Upper lobe of left lung (tissue), 6 donors: ENCODE results near the gene TBC1D14. TPM values are rescaled to one million over a fixed set of nuclear protein-coding genes. Genes with fewer than 3 reads are reported as not detected.

Experiments used
- ATAC-seq, 2 donors: fragments of 200-7000 bp; cut with Tn5 transposase; one replicate each; pipeline ENCODE4 v1.9.1; 2022; ENCODE audit warnings: mild to moderate bottlenecking in 2 of 2, moderate library complexity in 2 of 2; ENCODE audit not compliant: low FRiP score in 2 of 2
- DNase-seq, 2 donors: peaks; one replicate each; pipeline ENCODE4 v3.0.0-alpha.2; 2019 to 2020
- H3K27ac ChIP-seq, 4 donors: fragments of 200-600 bp; sonication (generic); one replicate each; pipeline ENCODE4 v1.5.1; 2016 to 2019
- H3K27me3 ChIP-seq, 4 donors: fragments of 200-600 bp; sonication (generic); one replicate each; pipeline ENCODE4 v1.5.1; 2017 to 2019
- H3K36me3 ChIP-seq, 4 donors: fragments of 200-600 bp; sonication (generic); one replicate each; pipeline ENCODE4 v1.5.1; 2016 to 2019
- H3K4me1 ChIP-seq, 4 donors: fragments of 200-600 bp; sonication (generic); one replicate each; pipeline ENCODE4 v1.5.1; 2018 to 2019
- H3K4me3 ChIP-seq, 4 donors: fragments of 200-600 bp; sonication (generic); one replicate each; pipeline ENCODE4 v1.5.1; 2017 to 2019; ENCODE audit warnings: mild to moderate bottlenecking in 2 of 4, moderate library complexity in 1 of 4
- H3K9me3 ChIP-seq, 4 donors: fragments of 200-600 bp; sonication (generic); one replicate each; pipeline ENCODE4 v1.5.1; 2018 to 2019
- CTCF ChIP-seq, 6 experiments: fragments of 450-650 bp in 4 of 6; fragments of 200-600 bp in 2 of 6; sonication (generic) in 2 of 6; IDR thresholded peaks; one replicate each; pipeline ENCODE4 v1.5.1; 2016 to 2019; ENCODE audit warnings: antibody characterized with exemption in 6 of 6
- EP300 ChIP-seq, 4 donors: sonication (generic); formaldehyde crosslinking; IDR thresholded peaks; one replicate each; pipeline ENCODE4 v1.5.1; 2017; ENCODE audit warnings: antibody characterized with exemption in 4 of 4, control low read depth in 2 of 4
- POLR2A ChIP-seq, 4 donors: fragments of 450-650 bp; IDR thresholded peaks; one replicate each; pipeline ENCODE4 v1.5.1; 2016 to 2017; ENCODE audit warnings: antibody characterized with exemption in 4 of 4, mild to moderate bottlenecking in 2 of 4
- POLR2AphosphoS5 ChIP-seq, 2 donors: sonication (generic); formaldehyde crosslinking; IDR thresholded peaks; one replicate each; pipeline ENCODE4 v1.5.1; 2017; ENCODE audit warnings: antibody characterized with exemption in 2 of 2
- WGBS, 2 donors: methylation state at CpG; one replicate each; pipeline ENCODE4 v1.1.5; 2017 to 2018; 5-methylcytosine and 5-hydroxymethylcytosine counted together
- total RNA-seq, 6 donors: library from RNA; depleted of rRNA in 4 of 6; stranded (reverse); fragments of >200 nt in 4 of 6; gene quantifications; one replicate each; pipeline versions ENCODE4 v1.1.0 to v1.2.1, GENCODE V29; 2016 to 2021
- donor health status: DM: no; HTN: no; CAD: no; lungs with moderate emphysema.
- donor health status: DM: no; HTN: yes; CAD: no; lungs with severe emphysema.

The TBC1D14 gene
- total RNA-seq, 6 donors from 2014 or later, result 47.7 to 61.8 (median 57.8) TPM

DNA sequence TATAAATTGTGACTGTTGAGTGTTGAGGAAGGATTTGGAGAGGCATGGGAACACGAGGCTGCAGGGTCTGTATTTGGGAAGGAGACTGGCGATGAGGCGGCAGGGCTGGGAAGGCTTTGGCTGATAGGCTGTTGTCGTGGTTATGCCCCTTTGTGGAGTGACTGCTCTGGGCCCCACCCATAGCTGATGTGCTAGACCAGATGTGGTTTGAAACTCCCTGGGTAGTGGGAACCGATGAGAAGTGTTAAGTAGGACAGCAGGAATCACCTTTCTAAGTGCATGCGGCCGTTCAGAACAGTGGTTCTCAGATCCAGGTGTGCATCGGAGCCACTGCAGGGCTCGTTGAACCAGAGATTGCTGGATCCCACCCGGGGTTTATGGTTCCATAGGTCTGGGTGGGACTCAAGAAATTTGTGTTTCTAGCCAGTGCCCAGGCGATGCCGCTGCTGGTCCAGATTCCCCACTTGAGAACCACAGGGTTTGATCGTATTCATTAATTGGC lies 42.3 kb downstream of the TBC1D14 start:
- Histone ChIP-seq H3K27me3 (no peaks in the 10 kb centered on the region), H3K36me3 (no peaks in the 10 kb centered on the region), H3K4me3 (no peak overlapping the region), H3K9me3 (no peaks in the 10 kb centered on the region), H3K4me1 (peaks cover 5 to 35% (median 26%) of the 10 kb centered on the region in 4 donors), H3K27ac (no peak overlapping the region)
- DNase-seq (no peak), ATAC-seq (no peak)
- no peak for TF ChIP-seq EP300 (IDR thresholded peaks at IDR 0.05)
- 81 to 88% methylated on average over 7 to 13 of the region's 13 CpGs for WGBS, 2 donors

DNA sequence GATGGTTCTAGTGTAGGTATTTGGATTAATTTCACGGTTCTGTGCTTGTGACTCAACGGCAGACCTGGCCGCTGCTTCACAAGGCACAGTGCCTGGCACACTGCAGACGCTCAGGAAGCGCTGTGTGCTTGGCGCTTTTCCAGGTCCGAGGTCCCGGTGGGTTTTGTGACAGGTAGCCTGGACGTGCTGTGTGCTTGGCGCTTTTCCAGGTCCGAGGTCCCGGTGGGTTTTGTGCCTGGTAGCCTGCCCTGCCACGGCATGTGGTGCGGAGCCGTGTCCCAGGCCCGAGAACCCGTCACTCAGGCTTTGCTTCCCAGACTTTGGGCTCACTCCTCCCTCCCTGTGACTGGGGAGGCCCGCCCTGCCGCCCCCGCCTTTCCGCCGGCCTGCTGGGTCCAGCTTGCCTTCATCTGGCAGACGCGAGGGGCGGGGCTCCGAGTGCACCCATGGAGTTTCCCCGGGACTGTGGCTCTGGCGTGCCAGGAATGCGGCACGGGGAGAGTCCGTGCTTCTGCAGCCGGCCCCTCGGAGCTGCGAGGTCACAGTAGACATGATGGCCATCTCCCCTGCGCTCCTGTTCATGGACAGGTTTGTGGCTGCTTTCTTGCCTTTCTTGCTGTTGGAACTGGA lies 44.2 kb downstream of the TBC1D14 start:
- peak; percentile 31 to 92 for ATAC-seq
- Histone ChIP-seq H3K4me3 (peak overlapping the region in 2 of 4 donors; percentile 8 to 18), H3K9me3 (no peaks in the 10 kb centered on the region), H3K4me1 (peaks cover 5 to 37% (median 27%) of the 10 kb centered on the region in 4 donors), H3K27ac (peak overlapping the region in 2 of 4 donors; percentile 68 to 74), H3K27me3 (no peaks in the 10 kb centered on the region), H3K36me3 (no peaks in the 10 kb centered on the region)
- DNase-seq, result peak; percentile 78 to 91
- WGBS, 2 donors, result 39 to 63% methylated on average over 9 to 35 of the region's 35 CpGs
- TF ChIP-seq CTCF (IDR thresholded peaks at IDR 0.05) (no peak), EP300 (IDR thresholded peaks at IDR 0.05) (no peak), POLR2AphosphoS5 (IDR thresholded peaks at IDR 0.05) (no peak), POLR2A (IDR thresholded peaks at IDR 0.05) (no peak)

- H3K27ac ChIP-seq, result peak overlapping the region; percentile 57 to 74 (median 66)
- peak in 2 of 4 donors; percentile 6 to 69 for TF ChIP-seq EP300 (IDR thresholded peaks at IDR 0.05)
- TF ChIP-seq POLR2A (IDR thresholded peaks at IDR 0.05), result peak in 1 of 4 donors; percentile 32
- TF ChIP-seq CTCF (IDR thresholded peaks at IDR 0.05), result no peak
- peak in 1 of 2 donors; percentile 60 for TF ChIP-seq POLR2AphosphoS5 (IDR thresholded peaks at IDR 0.05)
- ATAC-seq (peak; percentile 22 to 74), DNase-seq (peak in 1 of 2 donors; percentile 86)
- H3K9me3 ChIP-seq, result no peaks in the 10 kb centered on the region
- peaks cover 5 to 37% (median 27%) of the 10 kb centered on the region in 4 donors for H3K4me1 ChIP-seq
- H3K36me3 ChIP-seq, result no peaks in the 10 kb centered on the region
- H3K27me3 ChIP-seq, result no peaks in the 10 kb centered on the region
- WGBS, 2 donors, result 70 to 79% methylated on average over 14 to 17 of the region's 17 CpGs
- no peak overlapping the region for H3K4me3 ChIP-seq
Observed at GRCh38 chr4:6955261-6955911, 45.8 kb downstream of the TBC1D14 start.

DNA sequence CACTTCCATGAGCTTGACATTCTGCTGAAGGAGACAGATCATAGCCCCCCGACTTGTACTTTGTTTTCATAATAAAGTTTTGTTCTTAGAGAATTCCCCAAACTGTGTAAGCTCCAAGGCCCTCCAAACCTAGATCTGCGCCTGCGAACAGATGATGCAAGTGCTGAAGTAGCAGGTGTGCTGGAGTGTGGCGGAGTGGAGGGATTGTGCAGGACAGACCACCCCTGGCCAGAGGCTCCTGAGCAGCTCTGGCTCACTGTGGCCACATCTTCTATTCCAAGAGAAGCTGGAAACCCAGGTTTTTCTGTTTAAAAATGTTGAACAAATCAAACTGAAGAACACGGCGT lies 46.4 kb downstream of the TBC1D14 start:
- no peak for TF ChIP-seq CTCF (IDR thresholded peaks at IDR 0.05)
- no peak for TF ChIP-seq POLR2A (IDR thresholded peaks at IDR 0.05)
- 77 to 92% methylated on average over 6 of the region's 6 CpGs for WGBS, 2 donors
- H3K27me3 ChIP-seq, result no peaks in the 10 kb centered on the region
- DNase-seq, result no peak
- no peaks in the 10 kb centered on the region for H3K9me3 ChIP-seq
- no peak overlapping the region for H3K4me3 ChIP-seq
- H3K4me1 ChIP-seq, result peaks cover 5 to 37% (median 27%) of the 10 kb centered on the region in 4 donors
- no peaks in the 10 kb centered on the region for H3K36me3 ChIP-seq
- H3K27ac ChIP-seq, result peak overlapping the region; percentile 5 to 74 (median 42)
- no peak for ATAC-seq

DNA sequence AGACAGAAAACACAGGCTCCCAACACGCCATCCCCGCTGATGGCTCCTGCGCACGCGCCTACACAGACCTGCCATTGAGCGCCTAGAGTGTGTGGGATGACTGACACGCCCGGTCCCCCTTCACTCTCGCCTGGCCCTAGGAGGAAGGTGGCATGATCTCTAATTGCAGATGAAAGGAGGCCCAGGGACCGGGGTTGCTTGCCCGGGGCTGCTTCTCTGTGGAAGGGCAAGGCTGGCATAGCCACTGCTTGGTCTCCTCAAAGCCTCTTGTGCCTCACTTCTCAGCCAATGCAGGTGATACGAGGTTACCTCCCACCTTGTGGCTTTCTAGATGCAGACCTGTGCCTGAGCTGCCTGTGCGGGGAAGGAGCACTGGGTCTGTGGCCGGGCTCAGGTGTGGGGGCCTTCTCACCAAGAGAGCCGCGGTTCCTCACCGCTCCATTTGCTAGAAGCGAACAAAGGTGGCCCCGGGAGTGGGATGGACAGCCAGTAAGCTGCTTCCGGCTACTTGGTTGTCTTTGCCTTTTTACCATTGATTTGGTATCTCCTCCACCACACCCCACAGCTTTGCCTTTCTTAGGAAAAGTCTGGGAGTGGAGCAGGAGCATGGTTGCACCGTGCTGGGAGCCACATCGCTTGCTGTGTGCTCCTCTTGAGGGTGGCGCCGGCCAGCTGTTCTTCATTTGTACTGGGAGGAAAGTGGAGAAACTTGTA lies 47.0 kb downstream of the TBC1D14 start:
- ATAC-seq (no peak), DNase-seq (no peak)
- Histone ChIP-seq H3K36me3 (no peaks in the 10 kb centered on the region), H3K4me3 (no peak overlapping the region), H3K27ac (peak overlapping the region; percentile 5 to 74 (median 42)), H3K9me3 (no peaks in the 10 kb centered on the region), H3K27me3 (no peaks in the 10 kb centered on the region), H3K4me1 (peaks cover 5 to 37% (median 27%) of the 10 kb centered on the region in 4 donors)
- no peak for TF ChIP-seq EP300 (IDR thresholded peaks at IDR 0.05)
- TF ChIP-seq CTCF (IDR thresholded peaks at IDR 0.05), result no peak
- TF ChIP-seq POLR2A (IDR thresholded peaks at IDR 0.05), result no peak
- TF ChIP-seq POLR2AphosphoS5 (IDR thresholded peaks at IDR 0.05), result peak in 1 of 2 donors; percentile 29
- WGBS, 2 donors, result 86 to 94% methylated on average over 21 to 24 of the region's 24 CpGs
